Anterior cingulate cortex (tissue), 58 donors: ENCODE measurements around the gene NDUFAB1.
"Not testable (repeated sequence)": the region's sequence is repeated elsewhere in the genome, so short reads cannot be mapped to it uniquely, and the experiment has no call there.

ENCODE experiments used
- DNase-seq, 58 donors: peaks; one replicate each; lab custom pipeline; 2025; lab: John Stamatoyannopoulos, UW

NDUFAB1 gene

GRCh38 chr16:23595951-23596720 lies at the start of gene NDUFAB1:
NDUFAB1 (minus strand) TSS chr16:23596316; CDS start chr16:23596290, 26 bp downstream.
- DNase-seq: peak; percentile 21 to 91 (median 80)

GRCh38 chr16:23642246-23642774 lies 46.2 kb upstream of the NDUFAB1 start:
- no peak for DNase-seq

DNA sequence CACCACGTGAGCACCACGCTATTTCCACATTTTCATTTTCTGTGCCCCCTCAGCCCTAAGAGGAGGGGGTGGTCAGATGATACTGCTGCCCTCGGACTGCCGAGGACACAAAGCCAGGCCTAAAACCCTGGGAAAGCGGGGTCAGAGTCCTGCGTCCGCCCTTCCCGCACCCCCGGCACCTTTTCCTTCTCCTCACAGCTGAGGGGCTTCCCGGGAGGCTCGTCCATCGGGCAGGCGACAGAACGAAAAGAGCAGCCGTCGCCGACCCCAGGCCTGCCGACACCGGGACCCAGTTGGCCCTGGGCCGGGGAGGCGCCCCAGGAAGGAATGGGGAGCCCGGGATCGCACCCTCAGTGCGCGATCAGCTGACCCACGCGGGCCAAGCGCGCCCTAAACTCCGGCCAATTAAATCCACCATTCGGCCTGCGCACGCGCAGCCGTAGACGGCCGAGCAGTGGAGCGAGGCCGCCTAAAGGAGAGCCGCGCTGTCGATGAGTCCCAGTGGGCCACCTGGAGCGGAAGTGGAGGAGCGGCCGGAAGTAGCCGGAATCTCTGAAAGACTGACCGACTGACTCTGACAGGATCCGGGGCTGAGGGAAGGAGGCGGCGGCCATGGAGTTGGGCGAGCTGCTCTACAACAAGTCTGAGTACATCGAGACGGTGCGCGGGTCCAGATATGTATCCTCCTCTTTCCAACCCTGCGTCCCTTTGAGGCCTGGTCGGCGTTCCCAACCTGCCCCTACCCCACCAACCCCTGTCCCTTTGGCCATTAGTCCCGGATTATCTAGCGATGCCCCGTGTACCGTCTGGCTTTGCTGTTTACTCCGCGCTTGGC lies 45.0 kb upstream of the NDUFAB1 start, which contains the start of the genes DCTN5 and PALB2:
TSS of gene DCTN5 (plus strand) at position 536 of the 835 bp plus-strand sequence. CDS start at position 613, 77 bp downstream.
TSS of gene PALB2 (minus strand) at position 380 of the 835 bp plus-strand sequence. CDS start at position 227, 153 bp downstream.
- DNase-seq: peak; percentile 67 to 96 (median 90)

- DNase-seq: no peak
Observed at GRCh38 chr16:23640615-23640930, 44.5 kb upstream of the NDUFAB1 start.

- DNase-seq: no peak
Observed at GRCh38 chr16:23635958-23636357, 39.8 kb upstream of the NDUFAB1 start.

- DNase-seq: no peak
Observed at GRCh38 chr16:23634461-23635036, 38.4 kb upstream of the NDUFAB1 start.

DNA sequence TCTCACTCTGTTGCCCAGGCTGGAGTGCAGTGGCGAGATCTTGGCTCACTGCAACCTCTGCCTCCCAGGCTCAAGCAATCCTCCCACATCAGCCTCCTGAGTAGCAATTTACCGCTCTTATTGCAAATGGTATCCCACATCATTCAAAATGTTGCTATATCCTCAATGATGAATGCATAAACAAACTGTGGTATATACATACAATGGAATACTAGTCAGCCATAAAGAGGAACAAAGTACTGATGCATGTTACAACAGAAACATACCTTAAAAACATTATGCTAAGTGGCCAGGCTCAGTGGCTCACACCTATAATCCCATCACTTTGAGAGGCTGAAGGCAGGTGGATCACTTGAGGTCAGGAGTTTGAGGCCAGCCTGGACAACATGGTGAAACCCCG lies 35.8 kb upstream of the NDUFAB1 start:
- DNase-seq: not testable (repeated sequence)

- DNase-seq: no peak
Observed at GRCh38 chr16:23629516-23629915, 33.4 kb upstream of the NDUFAB1 start.

GRCh38 chr16:23624092-23624491 lies 28.0 kb upstream of the NDUFAB1 start:
- no peak for DNase-seq

DNA sequence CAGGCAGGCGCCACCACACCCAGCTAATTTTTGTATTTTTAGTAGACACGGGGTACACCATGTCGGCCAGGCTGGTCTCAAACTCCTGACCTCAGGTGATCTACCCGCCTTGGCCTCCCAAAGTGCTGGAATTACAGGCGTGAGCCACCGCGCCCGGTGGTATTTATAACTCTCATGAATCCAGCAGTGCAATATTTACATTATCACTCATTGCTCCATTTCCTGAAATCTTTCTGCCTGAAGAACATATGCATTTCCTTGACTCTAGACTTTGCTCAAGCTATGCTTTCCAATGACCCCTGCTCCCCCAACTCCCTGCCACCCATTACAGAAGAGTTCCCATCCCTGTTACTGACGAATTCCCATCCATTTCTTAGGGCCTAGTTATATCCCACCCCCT lies 19.7 kb upstream of the NDUFAB1 start:
- no peak for DNase-seq

- DNase-seq: no peak
Observed at GRCh38 chr16:23611936-23612335, 15.8 kb upstream of the NDUFAB1 start.

- DNase-seq: not testable (repeated sequence)
Observed at GRCh38 chr16:23610905-23611304, 14.8 kb upstream of the NDUFAB1 start.

GRCh38 chr16:23609929-23610328 lies 13.8 kb upstream of the NDUFAB1 start:
- no peak for DNase-seq

- no peak for DNase-seq
Observed at GRCh38 chr16:23608194-23608593, 12.1 kb upstream of the NDUFAB1 start.

- DNase-seq: no peak
Observed at GRCh38 chr16:23607726-23608125, 11.6 kb upstream of the NDUFAB1 start.

GRCh38 chr16:23597003-23597756 lies 1.1 kb upstream of the NDUFAB1 start:
- DNase-seq: peak in 1 of 58 donors; percentile 37

DNA sequence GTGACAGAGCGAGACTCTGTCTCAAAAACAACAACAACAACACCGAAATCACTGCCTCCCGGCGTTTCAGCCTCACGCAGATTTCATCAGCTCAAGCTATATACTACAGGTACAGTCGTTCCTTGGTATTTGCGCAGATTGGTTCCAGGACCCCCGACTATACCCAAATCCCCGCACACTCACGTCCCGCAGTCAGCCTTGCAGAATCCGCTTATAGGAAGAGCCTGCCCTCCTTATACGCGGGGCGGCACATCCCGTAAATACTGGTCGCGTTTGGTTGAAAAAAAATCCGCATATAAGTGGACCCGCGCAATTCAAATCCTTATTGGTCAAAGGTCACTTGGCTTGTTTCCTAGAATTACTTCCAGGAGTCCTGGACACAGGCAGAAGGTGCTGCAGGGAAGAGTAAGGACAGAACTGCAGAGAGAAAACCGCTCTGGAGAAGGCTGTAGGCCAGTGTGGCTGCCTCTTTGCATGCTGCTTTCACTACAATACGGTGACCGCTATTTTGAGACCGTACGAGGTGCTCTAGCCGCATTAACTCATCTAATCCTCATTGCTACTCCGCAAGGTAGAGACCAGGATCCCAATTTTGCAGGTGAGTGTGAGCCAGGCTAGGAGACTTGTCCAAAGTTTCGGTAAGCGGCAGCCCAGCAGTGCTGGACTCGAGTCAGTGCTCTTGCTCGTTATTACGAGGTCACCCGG lies 718 bp downstream of the NDUFAB1 start:
- DNase-seq: peak in 2 of 58 donors; percentile 35 to 38

DNA sequence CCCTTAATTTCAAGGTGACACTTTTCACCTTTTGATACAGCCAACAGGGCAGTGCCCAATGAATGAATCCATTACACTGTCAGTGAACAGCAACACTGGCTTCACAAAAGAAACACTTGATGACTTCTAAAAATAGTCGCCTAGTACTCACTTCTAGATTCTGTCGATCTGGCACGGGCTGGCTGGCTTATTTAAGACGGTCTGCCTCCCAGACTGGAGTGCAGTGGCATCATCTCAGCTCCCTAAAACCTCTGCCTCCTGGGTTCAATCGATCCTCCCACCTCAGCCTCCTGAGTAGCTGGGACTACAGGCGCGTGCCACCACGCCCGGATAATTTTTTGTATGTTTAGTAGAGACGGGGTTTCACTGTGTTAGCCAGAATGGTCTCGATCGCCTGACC lies 1.9 kb downstream of the NDUFAB1 start:
- no peak for DNase-seq

DNA sequence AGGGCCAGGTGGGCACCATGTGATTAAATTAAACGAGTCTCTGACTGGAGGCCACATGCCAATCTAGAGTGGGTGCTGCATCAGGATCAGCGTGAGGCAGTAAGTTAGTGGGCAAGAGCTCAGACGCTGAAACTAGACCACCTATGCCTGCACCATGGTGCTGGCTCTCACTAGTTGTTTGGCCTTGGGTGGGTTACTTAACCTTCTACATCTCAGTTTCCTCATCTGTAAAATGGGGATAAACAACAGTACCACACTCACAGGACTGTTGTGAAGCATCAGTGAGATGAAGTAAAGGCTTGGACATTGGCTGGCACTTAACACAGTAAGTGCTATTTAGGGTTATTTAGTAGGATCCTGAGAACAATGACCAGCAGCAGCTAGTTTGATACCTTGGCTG lies 5.9 kb downstream of the NDUFAB1 start:
- DNase-seq: no peak
